ENCODE measurements around the gene RBMS3. TPM values are rescaled to one million over a fixed set of nuclear protein-coding genes. Genes with fewer than 3 reads are reported as not detected.
A peak's percentile ranks its signal among the peaks of the same experiment; 100 is the strongest.

The RBMS3 gene
- total and polyA plus RNA-seq, 2 donors (not counting 1 experiment from before 2014, with no cell fraction given): 26.9 to 68.4 TPM

GRCh38 chr3:29609328-29609811 is 328.5 kb downstream of the RBMS3 start:
- H3K4me3 ChIP-seq (replicated peaks in 1 of 4; ENCODE audit: control extremely low read depth in 1 of 4, insufficient read depth in 1 of 4, low read depth in 3 of 4, low read length in 4 of 4): no peak overlapping the region
- H3K9ac ChIP-seq (ENCODE audit: insufficient read depth, low read length): no peak overlapping the region
- TF ChIP-seq EZH2 (IDR thresholded peaks at IDR 0.05; ENCODE audit: low read length, missing control alignments) (no peak), CTCF (conservative IDR thresholded peaks at IDR 0.05 in 1 of 2, IDR thresholded peaks at IDR 0.05 in 1 of 2; ENCODE audit: low read depth in 1 of 2, low read length in 2 of 2) (no peak)
- no peak for DNase-seq (ENCODE audit: low read depth in 2 of 2)
- H2AFZ ChIP-seq (ENCODE audit: low read length): no peak overlapping the region
- no peaks in the 10 kb centered on the region for H3K9me3 ChIP-seq (ENCODE audit: control insufficient read depth, insufficient read depth, low read depth, low read length)
- H3K4me1 ChIP-seq (ENCODE audit: control insufficient read depth, extremely low read depth, insufficient read depth, low read length): peaks cover 3% of the 10 kb centered on the region
- no peaks in the 10 kb centered on the region for H4K20me1 ChIP-seq (ENCODE audit: control insufficient read depth, extremely low read depth, insufficient read depth, low read length)
- H3K79me2 ChIP-seq (ENCODE audit: control insufficient read depth, insufficient read depth, low read length): no peaks in the 10 kb centered on the region
- H3K36me3 ChIP-seq (ENCODE audit: control insufficient read depth, insufficient read depth, low read length): no peaks in the 10 kb centered on the region
- H3K27ac ChIP-seq (ENCODE audit: insufficient read depth, low read length): no peak overlapping the region
- no peaks in the 10 kb centered on the region for H3K27me3 ChIP-seq (ENCODE audit: control insufficient read depth, insufficient read depth, low read length)
- H3K4me2 ChIP-seq (ENCODE audit: extremely low read depth, insufficient read depth, low read length): no peak overlapping the region

GRCh38 chr3:29610781-29611180 is 329.9 kb downstream of the RBMS3 start:
- no peak for TF ChIP-seq CTCF (conservative IDR thresholded peaks at IDR 0.05 in 1 of 2, IDR thresholded peaks at IDR 0.05 in 1 of 2; ENCODE audit: low read depth in 1 of 2, low read length in 2 of 2)
- TF ChIP-seq EZH2 (IDR thresholded peaks at IDR 0.05; ENCODE audit: low read length, missing control alignments): no peak
- Histone ChIP-seq H4K20me1 (ENCODE audit: control insufficient read depth, extremely low read depth, insufficient read depth, low read length) (no peaks in the 10 kb centered on the region), H3K27ac (ENCODE audit: insufficient read depth, low read length) (no peak overlapping the region), H3K79me2 (ENCODE audit: control insufficient read depth, insufficient read depth, low read length) (no peaks in the 10 kb centered on the region), H3K9me3 (ENCODE audit: control insufficient read depth, insufficient read depth, low read depth, low read length) (no peaks in the 10 kb centered on the region), H2AFZ (ENCODE audit: low read length) (no peak overlapping the region), H3K4me1 (ENCODE audit: control insufficient read depth, extremely low read depth, insufficient read depth, low read length) (peaks cover under 1% of the 10 kb centered on the region), H3K9ac (ENCODE audit: insufficient read depth, low read length) (no peak overlapping the region), H3K4me2 (ENCODE audit: extremely low read depth, insufficient read depth, low read length) (no peak overlapping the region), H3K27me3 (ENCODE audit: control insufficient read depth, insufficient read depth, low read length) (no peaks in the 10 kb centered on the region), H3K4me3 (replicated peaks in 1 of 4; ENCODE audit: control extremely low read depth in 1 of 4, insufficient read depth in 1 of 4, low read depth in 3 of 4, low read length in 4 of 4) (no peak overlapping the region), H3K36me3 (ENCODE audit: control insufficient read depth, insufficient read depth, low read length) (no peaks in the 10 kb centered on the region)
- peak in 1 of 2 donors; percentile 4 for DNase-seq (ENCODE audit: low read depth in 2 of 2)

GRCh38 chr3:29611252-29611651 is 330.4 kb downstream of the RBMS3 start:
- Histone ChIP-seq H2AFZ (ENCODE audit: low read length) (no peak overlapping the region), H3K9me3 (ENCODE audit: control insufficient read depth, insufficient read depth, low read depth, low read length) (no peaks in the 10 kb centered on the region), H3K27ac (ENCODE audit: insufficient read depth, low read length) (no peak overlapping the region), H3K36me3 (ENCODE audit: control insufficient read depth, insufficient read depth, low read length) (no peaks in the 10 kb centered on the region), H3K4me2 (ENCODE audit: extremely low read depth, insufficient read depth, low read length) (no peak overlapping the region), H3K79me2 (ENCODE audit: control insufficient read depth, insufficient read depth, low read length) (no peaks in the 10 kb centered on the region), H3K9ac (ENCODE audit: insufficient read depth, low read length) (no peak overlapping the region), H3K4me1 (ENCODE audit: control insufficient read depth, extremely low read depth, insufficient read depth, low read length) (no peaks in the 10 kb centered on the region), H3K4me3 (replicated peaks in 1 of 4; ENCODE audit: control extremely low read depth in 1 of 4, insufficient read depth in 1 of 4, low read depth in 3 of 4, low read length in 4 of 4) (no peak overlapping the region), H4K20me1 (ENCODE audit: control insufficient read depth, extremely low read depth, insufficient read depth, low read length) (no peaks in the 10 kb centered on the region), H3K27me3 (ENCODE audit: control insufficient read depth, insufficient read depth, low read length) (no peaks in the 10 kb centered on the region)
- TF ChIP-seq CTCF (conservative IDR thresholded peaks at IDR 0.05 in 1 of 2, IDR thresholded peaks at IDR 0.05 in 1 of 2; ENCODE audit: low read depth in 1 of 2, low read length in 2 of 2): no peak
- TF ChIP-seq EZH2 (IDR thresholded peaks at IDR 0.05; ENCODE audit: low read length, missing control alignments): no peak
- DNase-seq (ENCODE audit: low read depth in 2 of 2): no peak
